ENCODE measurements around the gene TCEAL5. TPM values are rescaled to one million over a fixed set of nuclear protein-coding genes. Genes with fewer than 3 reads are reported as not detected.
A peak's percentile ranks its signal among the peaks of the same experiment; 100 is the strongest.
"Not testable (repeated sequence)": the region's sequence is repeated elsewhere in the genome, so short reads cannot be mapped to it uniquely, and the experiment has no call there.

TCEAL5 gene
- total RNA-seq, 2 donors from 2014 or later: not detected

DNA sequence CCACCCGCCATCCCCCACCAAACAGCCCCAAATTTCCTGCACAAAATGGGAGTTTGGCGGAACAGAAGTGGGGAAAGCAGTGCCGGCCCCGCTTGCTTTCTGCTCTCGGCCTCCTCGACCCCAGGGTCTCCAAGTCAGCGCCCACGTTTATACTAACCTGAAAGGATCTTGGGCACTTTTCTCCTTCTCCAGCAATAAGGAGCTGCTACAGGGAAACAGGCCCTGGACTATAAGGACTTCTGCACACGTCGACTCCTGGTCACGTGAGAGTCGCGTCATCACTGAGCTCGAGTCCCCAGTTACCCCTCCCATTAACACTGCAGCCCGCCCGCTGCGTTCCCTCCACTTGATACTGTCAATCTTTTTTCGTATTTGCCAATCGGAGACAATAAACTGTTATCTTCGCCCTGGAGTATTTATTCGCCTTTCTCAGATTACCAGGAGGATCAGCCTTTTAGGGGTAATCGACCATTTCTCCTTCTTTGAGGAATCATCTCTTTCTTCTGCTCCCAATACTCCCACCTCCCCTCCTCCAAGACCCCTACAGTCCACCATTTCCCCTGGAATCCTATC is 21.5 kb downstream of the TCEAL5 start, which contains the start of gene TCEAL8:
Gene TCEAL8, minus strand, starts transcription at position 235 of the 573 bp plus-strand sequence. CDS start 1,176 bp downstream, outside the sequence.
- Mint-ChIP-seq H3K27ac (peak within 1 kb of the TSS; percentile 94), H3K4me1 (ENCODE audit: low read depth) (peaks cover 18% of the 10 kb centered on the region), H3K27me3 (ENCODE audit: low read depth) (peaks cover 50% of the 10 kb centered on the region), H3K9me3 (no peaks in the 10 kb centered on the region), H3K4me3 (peak within 1 kb of the TSS; percentile 97 to 98), H3K36me3 (ENCODE audit: insufficient read depth in 2 of 2) (peaks cover 5 to 7% of the 10 kb centered on the region in 2 donors)
- DNase-seq (peak; percentile 58 to 72), ATAC-seq (replicated peaks in 1 of 2) (peak; percentile 92 to 94)

DNA sequence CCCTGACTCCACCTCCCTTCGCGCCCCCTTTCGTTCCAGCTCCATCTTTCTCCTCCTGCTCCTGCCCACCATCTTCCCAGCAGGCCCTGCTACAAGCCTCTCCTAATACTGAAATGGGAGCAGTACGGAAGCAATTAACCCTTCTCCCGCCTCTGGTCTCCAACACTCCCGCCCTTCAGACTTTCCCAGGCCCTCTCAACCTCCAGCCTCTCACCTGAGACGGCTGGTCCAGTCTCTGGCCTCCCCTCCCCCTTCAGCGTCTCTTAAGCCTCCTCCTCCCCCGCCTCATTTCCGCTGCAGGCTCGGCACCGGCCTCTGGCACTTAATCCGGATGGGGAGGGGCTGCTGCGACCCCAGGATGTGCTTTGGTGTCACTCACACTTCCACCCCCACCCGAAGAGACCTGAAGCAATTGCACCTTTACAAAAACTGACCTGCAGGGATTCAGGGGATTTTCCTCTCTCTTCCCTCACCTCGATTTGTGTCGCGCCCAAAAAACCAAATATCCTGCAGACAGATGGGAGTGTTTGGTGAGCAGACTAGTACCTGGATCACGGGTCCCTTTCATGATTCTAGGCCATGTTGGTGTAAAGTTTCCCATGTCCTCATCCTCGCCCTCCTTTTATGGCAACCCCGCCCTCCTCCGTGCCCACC is 22.3 kb downstream of the TCEAL5 start:
- Mint-ChIP-seq H3K4me3 (peak overlapping the region; percentile 97 to 98), H3K27ac (peak overlapping the region; percentile 94), H3K9me3 (no peaks in the 10 kb centered on the region), H3K27me3 (ENCODE audit: low read depth) (peaks cover 47% of the 10 kb centered on the region), H3K36me3 (ENCODE audit: insufficient read depth in 2 of 2) (peaks cover 5 to 7% of the 10 kb centered on the region in 2 donors), H3K4me1 (ENCODE audit: low read depth) (peaks cover 18% of the 10 kb centered on the region)
- peak; percentile 54 to 61 for DNase-seq
- ATAC-seq (replicated peaks in 1 of 2): peak; percentile 66 to 78

DNA sequence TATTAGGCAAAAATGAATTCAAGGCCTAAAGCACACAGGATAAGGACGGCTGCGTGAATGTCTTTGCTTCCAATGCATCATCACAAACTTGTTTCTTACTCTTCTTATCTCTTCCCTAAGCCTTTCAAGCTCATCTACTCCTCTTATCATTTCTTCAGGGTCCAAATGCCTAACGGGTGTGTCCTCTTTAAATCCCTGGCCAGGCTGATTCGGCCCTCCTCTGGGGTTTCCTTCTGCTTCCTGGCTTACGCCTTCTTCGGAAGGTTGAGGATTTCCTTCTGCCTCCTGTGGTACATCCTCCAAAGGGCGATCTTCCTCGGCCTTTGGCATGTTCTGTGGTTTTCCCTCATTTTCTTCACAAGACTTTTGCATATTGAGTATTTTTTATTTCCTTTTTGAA is 22.9 kb downstream of the TCEAL5 start:
- H3K4me1 Mint-ChIP-seq (ENCODE audit: low read depth): peaks cover 18% of the 10 kb centered on the region

DNA sequence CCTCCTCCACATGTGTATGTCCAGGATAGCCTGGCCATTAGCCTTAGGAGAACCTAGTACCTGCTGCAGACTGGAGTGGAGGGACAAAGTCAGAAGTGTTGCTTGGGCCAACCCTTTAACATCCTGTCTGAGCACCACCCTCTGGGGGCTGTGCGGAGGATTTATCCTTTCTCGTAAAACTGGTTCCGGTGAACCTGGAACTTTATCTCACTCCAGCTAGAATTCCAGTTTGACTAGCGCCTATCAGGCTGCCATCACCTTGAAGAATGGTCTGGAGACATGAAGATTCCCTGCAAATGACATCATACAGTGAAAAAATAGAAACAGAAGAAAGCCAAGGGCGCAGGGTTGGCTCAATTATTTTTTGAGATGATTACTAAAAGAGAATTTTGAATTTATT is 25.6 kb downstream of the TCEAL5 start:
- peaks cover 5 to 7% of the 10 kb centered on the region in 2 donors for H3K36me3 Mint-ChIP-seq (ENCODE audit: insufficient read depth in 2 of 2)
- ATAC-seq (replicated peaks in 1 of 2) (no peak), DNase-seq (no peak)
- H3K9me3 Mint-ChIP-seq: no peaks in the 10 kb centered on the region
- no peak overlapping the region for H3K27ac Mint-ChIP-seq
- peaks cover 18% of the 10 kb centered on the region for H3K4me1 Mint-ChIP-seq (ENCODE audit: low read depth)
- H3K4me3 Mint-ChIP-seq: no peak overlapping the region
- H3K27me3 Mint-ChIP-seq (ENCODE audit: low read depth): peaks cover 26% of the 10 kb centered on the region

More for the DNA sequence above, 22.9 kb downstream of the TCEAL5 start:
- no peak for DNase-seq
- Mint-ChIP-seq H3K27me3 (ENCODE audit: low read depth) (peaks cover 40% of the 10 kb centered on the region), H3K4me3 (peak overlapping the region; percentile 97 to 98), H3K9me3 (no peaks in the 10 kb centered on the region), H3K36me3 (ENCODE audit: insufficient read depth in 2 of 2) (peaks cover 5 to 7% of the 10 kb centered on the region in 2 donors), H3K27ac (peak overlapping the region; percentile 94)
- ATAC-seq (replicated peaks in 1 of 2): no peak

DNA sequence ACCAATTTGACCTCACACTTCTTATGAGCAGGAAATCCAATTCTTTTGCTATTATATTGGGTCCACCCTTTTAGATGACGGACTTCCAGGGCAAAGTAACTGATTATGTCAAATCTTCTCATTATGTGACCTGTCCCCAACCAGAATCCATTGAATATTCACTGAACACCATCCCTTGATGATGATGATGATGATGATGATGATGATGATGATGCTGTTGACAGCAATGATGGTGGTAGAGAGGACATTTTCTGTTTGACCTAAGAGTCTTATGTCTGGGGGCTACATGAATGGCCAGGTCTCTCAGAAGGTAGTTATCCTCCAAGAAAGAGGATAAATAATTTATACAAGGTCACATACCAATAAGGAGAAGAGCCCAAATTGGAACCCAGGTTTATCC is 26.7 kb downstream of the TCEAL5 start:
- H3K4me3 Mint-ChIP-seq: no peak overlapping the region
- H3K9me3 Mint-ChIP-seq: no peaks in the 10 kb centered on the region

DNA sequence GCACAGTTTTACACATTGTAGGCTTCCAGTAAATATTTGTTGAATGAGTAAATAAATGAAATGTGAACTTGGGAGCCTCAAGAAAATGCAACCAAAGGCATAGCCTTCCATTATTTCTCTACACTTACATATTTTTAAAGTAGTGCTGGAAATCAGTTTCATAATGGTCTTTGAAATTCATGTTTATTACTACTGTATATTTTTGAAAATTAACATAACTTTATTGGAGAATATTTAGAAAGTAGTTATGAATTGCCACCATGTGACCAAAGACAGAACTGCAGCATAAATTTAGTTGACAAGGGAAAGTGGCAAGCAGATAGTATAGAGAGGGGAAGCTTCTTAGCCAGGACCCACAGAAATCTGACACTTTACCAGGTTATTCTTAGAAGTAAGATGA is 28.0 kb downstream of the TCEAL5 start:
- no peaks in the 10 kb centered on the region for H3K9me3 Mint-ChIP-seq
- no peak for ATAC-seq (replicated peaks in 1 of 2)
- peaks cover 2% of the 10 kb centered on the region for H3K27me3 Mint-ChIP-seq (ENCODE audit: low read depth)
- no peak overlapping the region for H3K27ac Mint-ChIP-seq
- peaks cover 0 to under 1% of the 10 kb centered on the region in 2 donors for H3K36me3 Mint-ChIP-seq (ENCODE audit: insufficient read depth in 2 of 2)
- no peak overlapping the region for H3K4me3 Mint-ChIP-seq
- no peak for DNase-seq
- peaks cover under 1% of the 10 kb centered on the region for H3K4me1 Mint-ChIP-seq (ENCODE audit: low read depth)

More for the DNA sequence above, 26.7 kb downstream of the TCEAL5 start:
- ATAC-seq (replicated peaks in 1 of 2): no peak
- Mint-ChIP-seq H3K4me1 (ENCODE audit: low read depth) (peaks cover 11% of the 10 kb centered on the region), H3K27ac (no peak overlapping the region), H3K36me3 (ENCODE audit: insufficient read depth in 2 of 2) (peaks cover 2 to 5% of the 10 kb centered on the region in 2 donors), H3K27me3 (ENCODE audit: low read depth) (peaks cover 14% of the 10 kb centered on the region)
- DNase-seq: no peak

DNA sequence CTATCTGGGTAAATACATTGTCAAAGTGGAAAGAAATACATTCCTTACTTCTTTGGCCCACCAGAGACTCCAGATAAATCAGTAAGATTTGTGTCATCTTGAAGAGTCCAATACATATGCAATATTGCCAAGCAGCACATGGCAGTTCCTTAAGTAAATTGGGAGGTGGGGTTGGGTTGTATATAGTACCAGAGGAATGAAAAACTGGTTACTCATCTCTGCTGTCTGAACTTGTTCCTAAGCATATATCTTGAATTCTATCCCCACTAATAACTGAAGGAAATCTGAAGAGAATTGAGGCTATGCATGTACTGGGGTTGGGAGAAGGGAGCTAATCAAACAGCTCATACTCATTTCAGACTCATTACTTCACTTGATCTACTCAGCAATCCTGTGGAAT is 36.4 kb downstream of the TCEAL5 start:
- H3K4me3 Mint-ChIP-seq: no peak overlapping the region
- no peak for ATAC-seq (replicated peaks in 1 of 2)
- no peaks in the 10 kb centered on the region for H3K4me1 Mint-ChIP-seq (ENCODE audit: low read depth)
- no peaks in the 10 kb centered on the region for H3K9me3 Mint-ChIP-seq
- peaks cover 34% of the 10 kb centered on the region for H3K27me3 Mint-ChIP-seq (ENCODE audit: low read depth)
- peaks cover 0 to 2% of the 10 kb centered on the region in 2 donors for H3K36me3 Mint-ChIP-seq (ENCODE audit: insufficient read depth in 2 of 2)
- H3K27ac Mint-ChIP-seq: no peak overlapping the region
- DNase-seq: no peak

DNA sequence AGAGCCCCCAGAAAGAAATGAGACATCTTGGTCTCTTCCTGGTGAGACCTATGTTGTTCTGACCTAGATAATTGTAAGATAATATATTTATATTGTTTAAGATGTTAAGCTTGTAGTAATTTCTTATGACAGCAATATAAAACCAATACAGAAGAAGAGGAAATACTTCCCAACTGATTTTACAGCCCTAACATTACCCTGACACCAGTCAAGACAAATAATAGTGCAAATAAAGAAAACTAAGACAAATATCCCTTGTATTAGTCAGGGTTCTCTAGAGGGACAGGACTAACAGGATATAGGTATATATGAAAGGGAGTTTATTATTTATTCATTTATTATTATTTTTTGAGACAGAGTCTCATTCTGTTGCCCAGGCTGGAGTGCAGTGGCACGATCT is 40.3 kb downstream of the TCEAL5 start:
- no peaks in the 10 kb centered on the region for H3K4me1 Mint-ChIP-seq (ENCODE audit: low read depth)
- H3K27me3 Mint-ChIP-seq (ENCODE audit: low read depth): peaks cover 29% of the 10 kb centered on the region
- no peak for DNase-seq
- H3K27ac Mint-ChIP-seq: no peak overlapping the region
- H3K36me3 Mint-ChIP-seq (ENCODE audit: insufficient read depth in 2 of 2): peaks cover 0 to 2% of the 10 kb centered on the region in 2 donors
- no peak overlapping the region for H3K4me3 Mint-ChIP-seq
- no peaks in the 10 kb centered on the region for H3K9me3 Mint-ChIP-seq
- no peak for ATAC-seq (replicated peaks in 1 of 2)

DNA sequence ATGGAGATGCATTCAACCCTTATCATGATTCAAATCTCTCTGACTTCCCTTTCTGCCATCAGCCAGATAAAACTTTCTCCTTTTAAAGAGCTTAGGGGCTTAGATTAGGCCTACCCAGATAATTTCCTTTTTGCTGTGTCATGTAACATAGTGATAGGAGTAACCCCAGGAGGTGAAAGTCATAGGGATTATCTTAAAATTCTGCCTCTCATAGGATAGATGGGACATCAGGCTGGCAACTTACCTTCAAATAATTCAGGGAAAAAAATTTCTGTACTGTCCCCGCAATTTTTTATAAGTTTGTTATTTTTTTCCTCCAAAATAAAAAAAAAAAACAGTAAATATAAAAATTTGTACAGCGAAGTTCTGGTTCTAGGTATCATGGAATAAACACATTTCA is 40.9 kb downstream of the TCEAL5 start:
- H3K4me3 Mint-ChIP-seq; DNase-seq; H3K9me3 Mint-ChIP-seq; H3K4me1 Mint-ChIP-seq (ENCODE audit: low read depth); H3K36me3 Mint-ChIP-seq (ENCODE audit: insufficient read depth in 2 of 2); ATAC-seq (replicated peaks in 1 of 2); H3K27ac Mint-ChIP-seq: not testable (repeated sequence)
- H3K27me3 Mint-ChIP-seq (ENCODE audit: low read depth): peaks cover 22% of the 10 kb centered on the region

DNA sequence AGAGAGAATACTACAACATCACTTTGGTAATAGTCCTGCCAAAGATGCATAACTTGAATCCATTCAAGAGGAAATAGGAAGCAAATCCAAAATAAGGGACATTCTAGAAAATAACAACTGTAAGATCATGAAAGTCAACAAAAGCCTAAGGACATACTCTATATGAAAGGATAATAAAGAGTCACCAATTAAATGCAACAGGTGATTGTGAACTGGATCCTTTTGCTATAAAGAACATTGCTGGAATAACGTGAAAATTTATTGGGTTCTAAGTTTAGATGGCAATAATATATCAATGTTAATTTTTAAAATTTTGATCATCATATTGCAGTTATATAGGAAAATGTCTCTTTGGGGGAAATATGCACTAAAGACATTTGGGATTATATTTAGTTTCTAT is 41.7 kb downstream of the TCEAL5 start:
- Mint-ChIP-seq H3K4me1 (ENCODE audit: low read depth) (no peaks in the 10 kb centered on the region), H3K36me3 (ENCODE audit: insufficient read depth in 2 of 2) (peaks cover 0 to 2% of the 10 kb centered on the region in 2 donors), H3K9me3 (no peaks in the 10 kb centered on the region), H3K4me3 (no peak overlapping the region), H3K27me3 (ENCODE audit: low read depth) (peaks cover 17% of the 10 kb centered on the region), H3K27ac (no peak overlapping the region)
- no peak for DNase-seq
- ATAC-seq (replicated peaks in 1 of 2): no peak

DNA sequence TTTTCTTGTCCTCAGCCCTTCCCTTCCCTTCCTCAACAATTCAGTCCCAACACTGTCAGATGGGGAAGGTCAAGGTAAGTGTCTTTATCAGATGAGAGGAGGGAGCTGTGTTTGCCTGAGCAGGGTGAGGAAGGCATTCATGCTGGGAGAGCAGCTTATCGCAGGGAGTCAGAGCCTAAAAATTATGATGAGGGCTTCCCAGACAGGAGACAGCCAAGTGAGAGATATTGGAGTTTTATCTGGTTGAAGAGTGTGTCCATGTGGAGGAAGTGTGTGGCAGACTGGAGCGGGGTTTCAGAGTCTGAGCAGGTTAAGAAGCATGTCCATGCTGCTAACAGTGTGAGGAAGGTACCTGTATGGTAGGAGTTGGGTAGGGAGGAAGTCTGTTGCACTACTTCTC is 43.3 kb downstream of the TCEAL5 start:
- no peak for DNase-seq
- peaks cover 17% of the 10 kb centered on the region for H3K27me3 Mint-ChIP-seq (ENCODE audit: low read depth)
- H3K36me3 Mint-ChIP-seq (ENCODE audit: insufficient read depth in 2 of 2): peaks cover 0 to 2% of the 10 kb centered on the region in 2 donors
- H3K4me1 Mint-ChIP-seq (ENCODE audit: low read depth): no peaks in the 10 kb centered on the region
- H3K4me3 Mint-ChIP-seq: no peak overlapping the region
- H3K27ac Mint-ChIP-seq: no peak overlapping the region
- no peak for ATAC-seq (replicated peaks in 1 of 2)
- H3K9me3 Mint-ChIP-seq: no peaks in the 10 kb centered on the region

DNA sequence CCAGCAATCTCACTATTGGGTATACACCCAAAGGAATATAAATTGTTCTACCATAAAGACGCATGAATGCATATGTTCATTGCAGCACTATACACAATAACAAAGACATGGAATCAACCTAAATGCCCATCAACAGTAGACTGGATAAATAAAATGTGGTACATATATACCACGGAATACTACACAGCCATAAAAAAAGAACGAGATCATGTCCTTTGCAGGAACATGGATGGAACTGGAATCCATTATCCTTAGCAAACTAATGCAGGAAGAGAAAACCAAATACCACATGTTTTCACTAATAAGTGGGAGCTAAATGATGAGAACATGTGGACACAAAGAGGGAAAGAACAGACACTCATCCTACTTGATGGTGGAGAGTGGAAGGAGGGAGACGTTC is 50.6 kb downstream of the TCEAL5 start:
- not testable (repeated sequence) for ATAC-seq (replicated peaks in 1 of 2); DNase-seq; H3K9me3 Mint-ChIP-seq; H3K36me3 Mint-ChIP-seq (ENCODE audit: insufficient read depth in 2 of 2); H3K4me3 Mint-ChIP-seq; H3K4me1 Mint-ChIP-seq (ENCODE audit: low read depth); H3K27ac Mint-ChIP-seq
- peaks cover 43% of the 10 kb centered on the region for H3K27me3 Mint-ChIP-seq (ENCODE audit: low read depth)
